Hepatocyte (in vitro differentiated cells): ENCODE measurements around the gene CXorf65. TPM values are rescaled to one million over a fixed set of nuclear protein-coding genes. Genes with fewer than 3 reads are reported as not detected.

Experiments used
- DNase-seq: peaks from one replicate; pipeline ENCODE4 v3.0.0-alpha.2; 2016; ENCODE audit warnings: low spot score
- H2AFZ ChIP-seq: fragments of 200-600 bp; sonication (generic); 2 replicates; pipeline ENCODE4 v1.6.0; 2016; ENCODE audit warnings: antibody characterized with exemption, mild to moderate bottlenecking
- H3K27ac ChIP-seq: fragments of 200-600 bp; sonication (generic); 2 replicates; pipeline ENCODE4 v1.5.1; 2016; ENCODE audit warnings: mild to moderate bottlenecking
- H3K27me3 ChIP-seq: fragments of 200-600 bp; sonication (generic); 2 replicates; pipeline ENCODE4 v1.6.1; 2016
- H3K36me3 ChIP-seq: fragments of 200-600 bp; sonication (generic); replicated peaks from 2 replicates; pipeline ENCODE4 v1.5.1; 2016; ENCODE audit warnings: low read depth; ENCODE audit not compliant: insufficient read depth
- H3K4me1 ChIP-seq: fragments of 200-600 bp; sonication (generic); 2 replicates; pipeline ENCODE4 v1.5.1; 2016; ENCODE audit warnings: mild to moderate bottlenecking, moderate library complexity; ENCODE audit not compliant: insufficient read depth
- H3K4me2 ChIP-seq: fragments of 200-600 bp; sonication (generic); 2 replicates; pipeline ENCODE4 v1.6.0; 2016
- H3K4me3 ChIP-seq: fragments of 200-600 bp; sonication (generic); 2 replicates; pipeline ENCODE4 v1.5.1; 2016; ENCODE audit warnings: mild to moderate bottlenecking
- H3K79me2 ChIP-seq: fragments of 200-600 bp; sonication (generic); 2 replicates; pipeline ENCODE4 v1.6.0; 2017; ENCODE audit warnings: mild to moderate bottlenecking
- H3K9me2 ChIP-seq: fragments of 200-600 bp; sonication (generic); replicated peaks from 2 replicates; pipeline ENCODE4 v1.6.0; 2017; ENCODE audit warnings: mild to moderate bottlenecking; ENCODE audit not compliant: insufficient read depth
- H3K9me3 ChIP-seq: fragments of 200-600 bp; sonication (generic); 2 replicates; pipeline ENCODE4 v1.5.1; 2016; ENCODE audit warnings: low read depth, mild to moderate bottlenecking
- H4K20me1 ChIP-seq: fragments of 200-600 bp; sonication (generic); 2 replicates; pipeline ENCODE4 v1.6.0; 2016; ENCODE audit warnings: mild to moderate bottlenecking; ENCODE audit not compliant: insufficient read depth, poor library complexity, severe bottlenecking
- CTCF ChIP-seq: fragments of 200-600 bp; sonication (generic); IDR thresholded peaks from 2 replicates; pipeline ENCODE4 v1.5.1; 2016; ENCODE audit warnings: antibody characterized with exemption, mild to moderate bottlenecking; ENCODE audit not compliant: poor library complexity
- EZH2 ChIP-seq: fragments of 200-600 bp; sonication (generic); IDR thresholded peaks from 2 replicates; pipeline ENCODE4 v1.6.1; 2016; ENCODE audit warnings: antibody characterized with exemption, mild to moderate bottlenecking, borderline replicate concordance
- EZH2phosphoT487 ChIP-seq: fragments of 200-600 bp; sonication (generic); IDR thresholded peaks from one replicate; pipeline ENCODE4 v1.6.1; 2018; ENCODE audit warnings: antibody characterized with exemption, mild to moderate bottlenecking, low read depth, moderate library complexity; ENCODE audit not compliant: unreplicated experiment, severe bottlenecking
- WGBS: methylation state at CpG from one replicate; pipeline ENCODE4 v1.1.6; 2016; ENCODE audit warnings: low lambda C conversion rate; ENCODE audit errors: missing lambda C conversion rate; 5-methylcytosine and 5-hydroxymethylcytosine counted together
- polyA plus RNA-seq: library from polyadenylated mRNA; unstranded; fragments of >200 nt; fragmentation: Nextera tagmentation; extraction: Ambion mirVana; gene quantifications from 2 replicates; pipeline ENCODE4 v1.2.1, GENCODE V29; 2016
- total RNA-seq: library from RNA; depleted of rRNA; stranded (reverse); fragments of >200 nt; gene quantifications from 2 replicates; pipeline ENCODE4 v1.2.3, GENCODE V29; 2014

The CXorf65 gene
- total and polyA plus RNA-seq, 2 experiments from 2014 or later: not detected

- Histone ChIP-seq H3K9me3 (no peaks in the 10 kb centered on the region), H3K36me3 (no peaks in the 10 kb centered on the region), H3K4me2 (no peak overlapping the region), H3K27me3 (no peaks in the 10 kb centered on the region), H3K79me2 (no peaks in the 10 kb centered on the region), H3K4me1 (peaks cover 30% of the 10 kb centered on the region), H2AFZ (no peak overlapping the region), H3K9me2 (no peaks in the 10 kb centered on the region), H3K27ac (no peak overlapping the region), H3K4me3 (no peak overlapping the region), H4K20me1 (no peaks in the 10 kb centered on the region)
- no peak for DNase-seq
- WGBS: 73% methylated on average over 4 of the region's 4 CpGs
- no peak for TF ChIP-seq EZH2
- TF ChIP-seq CTCF: no peak
- no peak for TF ChIP-seq EZH2phosphoT487
Measured at GRCh38 chrX:71107245-71107644, 705 bp upstream of the CXorf65 start.

GRCh38 chrX:71105628-71106027 lies 912 bp downstream of the CXorf65 start:
- 88% methylated on average over 3 of the region's 3 CpGs for WGBS
- Histone ChIP-seq H3K4me2 (no peak overlapping the region), H3K27ac (no peak overlapping the region)

GRCh38 chrX:71103110-71103983 lies 3.2 kb downstream of the CXorf65 start:
- peak overlapping the region; percentile 84 for H3K27ac ChIP-seq
- TF ChIP-seq EZH2phosphoT487 (no peak), CTCF (no peak), EZH2 (no peak)
- H3K79me2 ChIP-seq: no peaks in the 10 kb centered on the region
- no peaks in the 10 kb centered on the region for H3K9me2 ChIP-seq
- H3K9me3 ChIP-seq: no peaks in the 10 kb centered on the region
- WGBS: 38% methylated on average over 6 of the region's 10 CpGs
- peak; percentile 45 for DNase-seq
- no peak overlapping the region for H2AFZ ChIP-seq
- peak overlapping the region; percentile 65 for H3K4me2 ChIP-seq
- H4K20me1 ChIP-seq: no peaks in the 10 kb centered on the region
- H3K4me1 ChIP-seq: peaks cover 27% of the 10 kb centered on the region
- H3K27me3 ChIP-seq: no peaks in the 10 kb centered on the region
- H3K4me3 ChIP-seq: no peak overlapping the region
- H3K36me3 ChIP-seq: no peaks in the 10 kb centered on the region

More at GRCh38 chrX:71105628-71106027, 912 bp downstream of the CXorf65 start:
- no peaks in the 10 kb centered on the region for H3K27me3 ChIP-seq
- no peaks in the 10 kb centered on the region for H3K9me3 ChIP-seq
- H3K9me2 ChIP-seq: no peaks in the 10 kb centered on the region
- no peaks in the 10 kb centered on the region for H3K36me3 ChIP-seq
- TF ChIP-seq EZH2phosphoT487 (no peak), CTCF (no peak), EZH2 (no peak)
- no peaks in the 10 kb centered on the region for H4K20me1 ChIP-seq
- H2AFZ ChIP-seq: no peak overlapping the region
- H3K79me2 ChIP-seq: no peaks in the 10 kb centered on the region
- H3K4me1 ChIP-seq: peaks cover 27% of the 10 kb centered on the region
- H3K4me3 ChIP-seq: no peak overlapping the region
- no peak for DNase-seq
